SU-DHL-6 (cell line): ENCODE data around the gene IL20RB.

ENCODE experiments used
- CTCF ChIP-seq: fragments of 200-600 bp; sonication (generic); IDR thresholded peaks from one replicate; pipeline ENCODE4 v1.5.1; 2017; ENCODE audit warnings: antibody characterized with exemption, mild to moderate bottlenecking, low read length, moderate library complexity; ENCODE audit not compliant: insufficient read depth, poor library complexity, severe bottlenecking
- EZH2phosphoT487 ChIP-seq: fragments of 200-600 bp; sonication (generic), shearing (Covaris generic); conservative IDR thresholded peaks from 2 replicates; pipeline ENCODE4 v1.6.1; 2018; ENCODE audit warnings: mild to moderate bottlenecking, antibody characterized with exemption, low read length, moderate library complexity, mixed read lengths

- TF ChIP-seq EZH2phosphoT487 (no peak), CTCF (no peak)
Observed at GRCh38 chr3:136928240-136928639, 29.5 kb upstream of the IL20RB start.
